KOPT-K1 (cell line): Measurements from ENCODE around the gene THADA.
"Not testable (repeated sequence)": the region's sequence is repeated elsewhere in the genome, so short reads cannot be mapped to it uniquely, and the experiment has no call there.

Experiments
- H3K27ac ChIP-seq: fragments of 200-600 bp; sonication (generic); 2 replicates; pipeline ENCODE4 v1.5.1; 2016; ENCODE audit warnings: antibody characterized with exemption, mild to moderate bottlenecking, low read depth, low read length; ENCODE audit not compliant: poor library complexity, severe bottlenecking
- H3K36me3 ChIP-seq: fragments of 200-600 bp; sonication (generic); 2 replicates; pipeline ENCODE4 v1.5.1; 2017; ENCODE audit warnings: antibody characterized with exemption, mild to moderate bottlenecking, low read length, moderate library complexity; ENCODE audit not compliant: insufficient read depth
- H3K9me3 ChIP-seq: fragments of 200-600 bp; sonication (generic); 2 replicates; pipeline ENCODE4 v1.5.1; 2017; ENCODE audit warnings: antibody characterized with exemption, low read length, mild to moderate bottlenecking; ENCODE audit not compliant: insufficient read depth, poor library complexity, severe bottlenecking

THADA gene

GRCh38 chr2:43460174-43460546, 135.7 kb downstream of the THADA start:
- no peak overlapping the region for H3K27ac ChIP-seq
- H3K9me3 ChIP-seq, result no peaks in the 10 kb centered on the region
- H3K36me3 ChIP-seq, result no peaks in the 10 kb centered on the region

GRCh38 chr2:43459446-43460173, 136.2 kb downstream of the THADA start:
- Histone ChIP-seq H3K36me3 (no peaks in the 10 kb centered on the region), H3K27ac (no peak overlapping the region), H3K9me3 (no peaks in the 10 kb centered on the region)

DNA sequence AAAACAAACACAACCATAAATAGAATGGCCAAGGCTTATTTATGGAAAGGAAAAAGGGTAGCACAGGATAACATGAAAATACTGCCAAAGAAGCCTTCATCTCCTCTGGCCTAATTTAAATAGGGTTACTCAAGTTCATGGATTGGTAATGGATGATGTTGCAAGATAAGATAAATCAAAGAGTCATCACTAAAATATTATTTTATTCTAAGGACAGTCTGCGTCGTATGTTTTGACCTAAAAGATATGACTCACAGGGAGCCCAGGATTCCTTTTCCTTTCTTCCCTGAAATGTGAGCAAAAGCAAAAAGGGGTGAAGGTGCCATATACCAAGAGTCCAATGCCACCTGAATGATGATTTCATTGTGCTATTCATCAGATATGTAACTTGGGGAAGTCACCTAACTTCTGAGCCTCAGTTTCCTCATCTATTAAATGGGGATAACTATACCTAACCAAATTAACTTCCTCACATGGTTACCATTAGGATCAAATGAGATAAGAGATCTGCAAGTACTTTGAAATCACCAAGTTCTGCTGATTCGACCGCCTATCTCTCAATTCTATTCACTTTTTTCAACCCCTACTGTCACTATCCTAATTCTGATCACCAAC, 137.7 kb downstream of the THADA start:
- no peak overlapping the region for H3K27ac ChIP-seq
- no peaks in the 10 kb centered on the region for H3K36me3 ChIP-seq
- no peaks in the 10 kb centered on the region for H3K9me3 ChIP-seq

GRCh38 chr2:43455731-43456642, 139.9 kb downstream of the THADA start:
- Histone ChIP-seq H3K27ac (no peak overlapping the region), H3K36me3 (no peaks in the 10 kb centered on the region), H3K9me3 (peaks cover 4% of the 10 kb centered on the region)

GRCh38 chr2:43455296-43455695, 140.5 kb downstream of the THADA start:
- no peak overlapping the region for H3K27ac ChIP-seq

DNA sequence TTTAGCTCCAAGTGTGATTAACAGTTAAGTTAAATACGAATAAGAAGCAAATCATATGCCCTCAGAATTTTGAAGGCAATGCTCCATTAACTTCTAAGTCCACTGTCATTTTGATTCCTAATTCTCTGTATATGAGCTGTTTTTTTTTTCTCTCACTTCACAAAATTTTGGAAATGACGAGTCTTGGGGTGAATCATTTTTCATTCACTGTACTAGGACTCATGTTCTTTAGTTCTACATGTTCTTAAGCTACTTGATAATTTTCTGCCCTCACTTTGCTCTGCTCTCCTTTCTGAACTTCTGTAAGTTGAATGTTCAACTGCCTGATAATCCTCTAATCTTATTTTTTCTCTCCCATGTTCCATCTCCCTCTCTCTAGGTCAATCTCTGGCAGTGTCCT, 141.0 kb downstream of the THADA start:
- Histone ChIP-seq H3K27ac (no peak overlapping the region), H3K9me3 (peaks cover 4% of the 10 kb centered on the region), H3K36me3 (no peaks in the 10 kb centered on the region)

More at GRCh38 chr2:43455296-43455695, 140.5 kb downstream of the THADA start:
- H3K9me3 ChIP-seq, result peaks cover 4% of the 10 kb centered on the region
- H3K36me3 ChIP-seq, result no peaks in the 10 kb centered on the region

DNA sequence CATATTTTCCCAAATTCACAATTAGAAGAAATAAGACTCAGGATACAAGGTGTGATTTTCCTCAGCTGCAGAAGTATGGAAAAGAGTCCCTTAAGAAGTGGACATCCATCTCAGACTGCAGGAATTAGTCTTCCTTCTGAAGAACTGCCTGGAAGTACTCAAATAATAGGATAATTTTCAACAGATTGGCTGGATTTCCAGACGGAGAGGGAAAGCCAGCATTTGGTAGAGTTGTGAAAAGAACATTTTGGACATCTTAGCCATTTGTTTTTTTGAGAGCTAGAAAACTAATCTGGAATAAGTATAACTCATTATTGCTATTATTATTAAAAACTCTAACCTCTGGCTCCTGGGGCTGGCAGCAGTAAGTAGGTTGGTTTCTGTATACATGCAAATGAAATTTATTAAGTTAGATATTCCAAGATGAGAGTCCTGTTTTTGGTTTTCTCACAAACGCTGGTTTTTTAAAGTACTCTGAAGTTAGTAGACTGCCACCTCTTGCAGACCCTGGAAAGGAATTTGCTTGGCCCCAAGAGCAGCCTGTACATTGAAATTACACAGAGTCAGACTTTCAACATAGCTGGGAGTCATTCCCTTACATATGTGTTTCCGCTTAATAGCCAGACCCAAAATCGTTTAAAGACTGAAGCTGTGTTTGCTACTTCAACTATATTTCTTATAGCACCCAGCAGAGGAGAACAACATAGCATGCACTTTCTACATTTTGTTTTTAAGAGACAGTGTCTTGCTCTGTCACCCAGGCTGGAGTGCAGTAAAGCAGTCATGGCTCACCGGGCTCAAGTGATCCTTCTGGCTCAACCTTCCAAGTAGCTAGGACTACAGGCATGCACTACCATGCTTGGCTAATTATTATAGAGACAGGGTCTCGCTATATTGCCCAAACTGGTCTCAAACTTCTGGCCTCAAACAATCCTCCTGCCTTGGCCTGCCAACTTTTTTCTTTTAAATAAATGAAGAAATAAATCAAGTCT, 142.4 kb downstream of the THADA start:
- no peak overlapping the region for H3K27ac ChIP-seq

DNA sequence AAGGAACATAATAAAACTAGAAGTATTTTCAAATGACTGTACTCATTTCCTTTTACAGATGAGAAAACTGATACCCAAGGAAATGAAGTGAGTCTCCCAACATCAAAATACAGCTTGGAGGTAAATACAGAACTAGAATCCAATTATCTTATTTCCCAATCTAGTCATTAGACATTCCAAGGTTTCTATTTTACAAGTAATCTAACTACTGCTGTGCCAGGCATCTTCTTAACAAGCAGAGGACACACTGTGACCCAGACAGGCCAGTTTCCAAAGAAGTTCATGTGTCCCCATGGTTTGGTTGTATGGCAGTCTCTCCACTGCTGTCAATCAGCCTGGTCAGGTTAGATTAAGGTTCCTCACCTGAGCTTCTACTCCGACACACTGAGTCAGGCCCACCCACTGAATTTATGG, 143.5 kb downstream of the THADA start:
- Histone ChIP-seq H3K27ac (no peak overlapping the region), H3K36me3 (no peaks in the 10 kb centered on the region), H3K9me3 (peaks cover 4% of the 10 kb centered on the region)

More for the DNA sequence above, 142.4 kb downstream of the THADA start:
- Histone ChIP-seq H3K36me3 (no peaks in the 10 kb centered on the region), H3K9me3 (peaks cover 4% of the 10 kb centered on the region)

- H3K27ac ChIP-seq, result no peak overlapping the region
- peaks cover 4% of the 10 kb centered on the region for H3K9me3 ChIP-seq
- peaks cover 6% of the 10 kb centered on the region; the same call in 1 of the 2 replicates for H3K36me3 ChIP-seq
Observed at GRCh38 chr2:43450617-43451016, 145.2 kb downstream of the THADA start.

- peaks cover 6% of the 10 kb centered on the region; the same call in 1 of the 2 replicates for H3K36me3 ChIP-seq
- peaks cover 4% of the 10 kb centered on the region for H3K9me3 ChIP-seq
- H3K27ac ChIP-seq, result no peak overlapping the region
Observed at GRCh38 chr2:43448822-43449110, 147.1 kb downstream of the THADA start.

- peaks cover 6% of the 10 kb centered on the region; the same call in 1 of the 2 replicates for H3K36me3 ChIP-seq
- peaks cover 4% of the 10 kb centered on the region for H3K9me3 ChIP-seq
- H3K27ac ChIP-seq, result no peak overlapping the region
Observed at GRCh38 chr2:43448011-43448821, 147.6 kb downstream of the THADA start.

- H3K36me3 ChIP-seq, H3K9me3 ChIP-seq, H3K27ac ChIP-seq: not testable (repeated sequence)
Observed at GRCh38 chr2:43446755-43447154, 149.1 kb downstream of the THADA start.

DNA sequence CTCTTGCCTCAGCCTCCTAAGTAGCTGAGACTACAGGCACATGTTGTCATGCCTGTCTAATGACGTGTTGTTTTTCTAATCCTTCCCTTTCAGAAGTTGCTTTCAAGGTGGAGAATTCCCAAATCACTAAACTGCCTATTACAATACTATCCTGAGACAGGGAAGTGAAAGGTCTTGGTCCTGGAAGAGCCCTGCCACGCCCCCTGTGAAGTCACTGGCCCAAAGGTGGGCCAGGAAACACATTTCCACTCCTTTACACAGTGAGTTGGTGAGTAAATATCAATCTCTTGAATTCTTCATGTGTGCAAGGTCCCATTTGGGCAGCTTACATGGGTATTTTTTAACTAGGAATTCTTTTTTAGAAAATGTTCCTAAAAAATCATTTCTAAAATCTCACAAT, 150.1 kb downstream of the THADA start:
- H3K27ac ChIP-seq, result peak overlapping the region; percentile 3
- H3K36me3 ChIP-seq, result peaks cover 6% of the 10 kb centered on the region; the same call in 1 of the 2 replicates
- H3K9me3 ChIP-seq, result no peaks in the 10 kb centered on the region
